ENCODE data around the gene DCC.

- TF ChIP-seq CTCF (IDR thresholded peaks at IDR 0.05) (no peak), POLR2A (IDR thresholded peaks at IDR 0.05) (no peak), POLR2AphosphoS5 (IDR thresholded peaks at IDR 0.05) (no peak)
Observed at GRCh38 chr18:52781113-52781512, 441.1 kb downstream of the DCC start.
